Panc1 (cell line): Measurements from ENCODE around the gene GPHN. TPM values are rescaled to one million over a fixed set of nuclear protein-coding genes. Genes with fewer than 3 reads are reported as not detected.

ENCODE experiments used
- ATAC-seq: fragments of 200-7000 bp; cut with Tn5 transposase; 2 replicates; pipeline ENCODE4 v1.9.1; 2020; ENCODE audit warnings: mild to moderate bottlenecking, moderate library complexity
- BruUV-seq: library from RNA; stranded (reverse); fragments of 400-500 nt; replicated peaks from 2 replicates; lab custom pipeline; 2021; lab: Mats Ljungman, UMichigan
- CTCF ChIA-PET: fragments of 300-600 bp; sonication (Branson Sonifier 250); formaldehyde crosslinking; loops from one replicate; lab custom pipeline; 2022; ENCODE audit warnings: antibody characterized with exemption; lab: Charles Lee
- POLR2A ChIA-PET: fragments of 300-600 bp; sonication (Branson Sonifier 250); formaldehyde crosslinking; loops from one replicate; lab custom pipeline; 2022; ENCODE audit warnings: antibody characterized with exemption; lab: Charles Lee
- DNase-seq: peaks from one replicate; pipeline ENCODE4 v3.0.0-alpha.2; 2010; ENCODE audit warnings: low read depth, low spot score
- H3K27ac ChIP-seq: 2 replicates; pipeline ENCODE4 v1.5.1; 2011; ENCODE audit warnings: mild to moderate bottlenecking, low read length, inconsistent platforms
- H3K27me3 ChIP-seq: fragments of 200-500 bp; sonication (Bioruptor generic); 2 replicates; pipeline ENCODE4 v1.6.0; 2014; ENCODE audit warnings: low read length, inconsistent platforms; ENCODE audit not compliant: control insufficient read depth, insufficient read depth
- H3K36me3 ChIP-seq: fragments of 200-500 bp; sonication (Bioruptor generic); 2 replicates; pipeline ENCODE4 v1.5.1; 2014; ENCODE audit warnings: inconsistent platforms, mild to moderate bottlenecking, low read length, moderate library complexity; ENCODE audit not compliant: control insufficient read depth, insufficient read depth
- H3K4me1 ChIP-seq: 2 replicates; pipeline ENCODE4 v1.5.1; 2011; ENCODE audit warnings: inconsistent platforms, mild to moderate bottlenecking, low read length, moderate library complexity; ENCODE audit not compliant: control insufficient read depth, insufficient read depth
- H3K4me3 ChIP-seq, 2 experiments: 2 replicates each; pipeline ENCODE4 v1.5.1; 2011 to 2012; ENCODE audit warnings: low read depth in 2 of 2, low read length in 2 of 2, mild to moderate bottlenecking in 2 of 2, inconsistent platforms in 1 of 2, moderate library complexity in 1 of 2
- H3K9me3 ChIP-seq: fragments of 200-500 bp; sonication (Bioruptor generic); 2 replicates; pipeline ENCODE4 v1.5.1; 2014; ENCODE audit warnings: low read depth, mild to moderate bottlenecking, inconsistent platforms, low read length, moderate library complexity; ENCODE audit not compliant: control insufficient read depth, insufficient read depth
- POLR2AphosphoS5 ChIP-seq: IDR thresholded peaks from 2 replicates; pipeline ENCODE4 v1.6.1; 2012; ENCODE audit warnings: mild to moderate bottlenecking, low read depth, low read length, moderate library complexity
- SIN3A ChIP-seq: IDR thresholded peaks from 2 replicates; pipeline ENCODE4 v1.6.1; 2012; ENCODE audit warnings: low read depth, mild to moderate bottlenecking, low read length, moderate library complexity, borderline replicate concordance; ENCODE audit not compliant: insufficient read depth
- TCF7L2 ChIP-seq: IDR thresholded peaks from 2 replicates; pipeline ENCODE4 v1.6.1; 2011; ENCODE audit warnings: mild to moderate bottlenecking, low read depth, low read length, inconsistent platforms
- in situ Hi-C: cut with HindIII; loops from 2 replicates; pipeline ENCODE4 v1.10.0; 2016; ENCODE audit warnings: low sequenced_read_pairs, low pct_unique_long_range_greater_than_20kb
- intact Hi-C: fragments of 100-400 bp; cut with micrococcal nuclease; formaldehyde crosslinking; loops from one replicate; pipeline ENCODE4 v1.10.0; 2022; ENCODE audit not compliant: unreplicated experiment
- total RNA-seq: library from RNA; stranded (reverse); gene quantifications from one replicate; pipeline ENCODE4 v1.2.1, GENCODE V29; 2021; ENCODE audit not compliant: unreplicated experiment
- TF ChIP-seq, protein P1 (sequence below), 2 experiments: IDR thresholded peaks; 2 replicates each; pipeline ENCODE4 v1.6.1; 2011 to 2012; ENCODE audit warnings: low read depth in 2 of 2, control low read depth in 1 of 2, low read length in 1 of 2, mild to moderate bottlenecking in 1 of 2, moderate library complexity in 1 of 2; ENCODE audit not compliant: insufficient read depth in 1 of 2
- TF ChIP-seq, protein P2 (sequence below): fragments of 450-650 bp; IDR thresholded peaks from 2 replicates; pipeline ENCODE4 v1.5.1; 2017; ENCODE audit warnings: mild to moderate bottlenecking

GPHN gene
- total RNA-seq, 1 experiment from 2014 or later, result 26.6 TPM

DNA sequence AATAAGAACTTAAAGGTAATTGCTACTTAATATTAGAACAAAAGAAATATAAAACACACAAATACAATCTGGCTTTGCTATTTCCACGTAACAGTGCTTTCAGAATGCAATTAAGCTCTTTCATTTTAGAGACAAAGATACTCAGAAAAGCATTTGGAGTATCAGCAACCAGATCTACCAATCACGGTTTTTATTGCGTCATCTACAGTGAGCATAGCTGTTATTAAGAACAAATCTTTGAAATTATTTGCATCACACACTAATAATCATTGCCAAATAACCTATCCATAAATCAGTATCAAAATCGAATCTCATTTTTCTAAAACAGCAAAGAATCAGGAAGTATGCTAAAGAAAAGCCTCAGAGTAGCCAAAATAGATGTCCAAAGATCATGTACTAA lies 654.4 kb downstream of the GPHN start:
- no peaks in the 10 kb centered on the region for H3K9me3 ChIP-seq
- ATAC-seq (no peak), DNase-seq (no peak)
- ChIA-PET POLR2A (interaction anchor here (0.6 kb wide), 1 partner anchor 754 kb away, joined by 3 read pairs; no protein-coding TSS in a partner anchor), CTCF (no interaction called here)
- no peaks in the 10 kb centered on the region; the same call in 1 of the 2 replicates for H3K36me3 ChIP-seq
- H3K4me1 ChIP-seq, result peaks cover 16% of the 10 kb centered on the region
- no peak overlapping the region for H3K4me3 ChIP-seq
- TF ChIP-seq SIN3A (no peak), POLR2AphosphoS5 (no peak), TCF7L2 (no peak)
- TF ChIP-seq, protein P1, sequence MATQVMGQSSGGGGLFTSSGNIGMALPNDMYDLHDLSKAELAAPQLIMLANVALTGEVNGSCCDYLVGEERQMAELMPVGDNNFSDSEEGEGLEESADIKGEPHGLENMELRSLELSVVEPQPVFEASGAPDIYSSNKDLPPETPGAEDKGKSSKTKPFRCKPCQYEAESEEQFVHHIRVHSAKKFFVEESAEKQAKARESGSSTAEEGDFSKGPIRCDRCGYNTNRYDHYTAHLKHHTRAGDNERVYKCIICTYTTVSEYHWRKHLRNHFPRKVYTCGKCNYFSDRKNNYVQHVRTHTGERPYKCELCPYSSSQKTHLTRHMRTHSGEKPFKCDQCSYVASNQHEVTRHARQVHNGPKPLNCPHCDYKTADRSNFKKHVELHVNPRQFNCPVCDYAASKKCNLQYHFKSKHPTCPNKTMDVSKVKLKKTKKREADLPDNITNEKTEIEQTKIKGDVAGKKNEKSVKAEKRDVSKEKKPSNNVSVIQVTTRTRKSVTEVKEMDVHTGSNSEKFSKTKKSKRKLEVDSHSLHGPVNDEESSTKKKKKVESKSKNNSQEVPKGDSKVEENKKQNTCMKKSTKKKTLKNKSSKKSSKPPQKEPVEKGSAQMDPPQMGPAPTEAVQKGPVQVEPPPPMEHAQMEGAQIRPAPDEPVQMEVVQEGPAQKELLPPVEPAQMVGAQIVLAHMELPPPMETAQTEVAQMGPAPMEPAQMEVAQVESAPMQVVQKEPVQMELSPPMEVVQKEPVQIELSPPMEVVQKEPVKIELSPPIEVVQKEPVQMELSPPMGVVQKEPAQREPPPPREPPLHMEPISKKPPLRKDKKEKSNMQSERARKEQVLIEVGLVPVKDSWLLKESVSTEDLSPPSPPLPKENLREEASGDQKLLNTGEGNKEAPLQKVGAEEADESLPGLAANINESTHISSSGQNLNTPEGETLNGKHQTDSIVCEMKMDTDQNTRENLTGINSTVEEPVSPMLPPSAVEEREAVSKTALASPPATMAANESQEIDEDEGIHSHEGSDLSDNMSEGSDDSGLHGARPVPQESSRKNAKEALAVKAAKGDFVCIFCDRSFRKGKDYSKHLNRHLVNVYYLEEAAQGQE (IDR thresholded peaks at IDR 0.05; ENCODE audit: insufficient read depth in 1 of 2, low read depth in 2 of 2, low read length in 1 of 2), result no peak
- TF ChIP-seq, protein P2, sequence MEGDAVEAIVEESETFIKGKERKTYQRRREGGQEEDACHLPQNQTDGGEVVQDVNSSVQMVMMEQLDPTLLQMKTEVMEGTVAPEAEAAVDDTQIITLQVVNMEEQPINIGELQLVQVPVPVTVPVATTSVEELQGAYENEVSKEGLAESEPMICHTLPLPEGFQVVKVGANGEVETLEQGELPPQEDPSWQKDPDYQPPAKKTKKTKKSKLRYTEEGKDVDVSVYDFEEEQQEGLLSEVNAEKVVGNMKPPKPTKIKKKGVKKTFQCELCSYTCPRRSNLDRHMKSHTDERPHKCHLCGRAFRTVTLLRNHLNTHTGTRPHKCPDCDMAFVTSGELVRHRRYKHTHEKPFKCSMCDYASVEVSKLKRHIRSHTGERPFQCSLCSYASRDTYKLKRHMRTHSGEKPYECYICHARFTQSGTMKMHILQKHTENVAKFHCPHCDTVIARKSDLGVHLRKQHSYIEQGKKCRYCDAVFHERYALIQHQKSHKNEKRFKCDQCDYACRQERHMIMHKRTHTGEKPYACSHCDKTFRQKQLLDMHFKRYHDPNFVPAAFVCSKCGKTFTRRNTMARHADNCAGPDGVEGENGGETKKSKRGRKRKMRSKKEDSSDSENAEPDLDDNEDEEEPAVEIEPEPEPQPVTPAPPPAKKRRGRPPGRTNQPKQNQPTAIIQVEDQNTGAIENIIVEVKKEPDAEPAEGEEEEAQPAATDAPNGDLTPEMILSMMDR, result no peak
- intact Hi-C loops, result no loop called here
- H3K27me3 ChIP-seq, result no peaks in the 10 kb centered on the region
- H3K27ac ChIP-seq, result peak overlapping the region; percentile 29; the same call in 1 of the 2 replicates
- BruUV-seq, result no TSS peak
- in situ Hi-C loops, result no loop called here

DNA sequence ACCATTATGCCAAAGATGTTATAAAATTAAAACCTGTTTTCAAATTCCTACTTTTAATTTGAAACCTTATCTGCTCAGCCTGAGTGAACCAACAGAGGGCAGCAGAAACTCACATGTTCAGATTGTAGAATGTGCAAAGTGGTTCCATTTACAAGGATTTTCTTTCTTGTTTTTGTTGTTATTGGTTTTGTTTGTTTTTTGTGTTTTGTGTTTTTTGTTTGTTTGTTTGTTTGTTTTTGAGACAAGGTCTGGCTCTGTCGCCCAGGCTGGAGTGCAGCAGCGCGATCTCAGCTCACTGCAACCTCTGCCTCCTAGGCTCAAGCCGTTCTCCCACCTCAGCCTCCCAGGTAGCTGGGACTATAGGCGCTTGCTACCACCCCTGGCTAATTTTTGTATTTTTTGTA lies 658.5 kb downstream of the GPHN start:
- DNase-seq (peak; percentile 25), ATAC-seq (peak; percentile 84)
- no peaks in the 10 kb centered on the region for H3K27me3 ChIP-seq
- H3K36me3 ChIP-seq, result no peaks in the 10 kb centered on the region
- peaks cover 23% of the 10 kb centered on the region for H3K4me1 ChIP-seq
- in situ Hi-C loops, result no loop called here
- ChIA-PET POLR2A (no interaction called here), CTCF (interaction anchor here (0.9 to 1.2 kb wide), 4 partner anchors 72 to 654 kb away, joined by 3 to 4 read pairs (median 3); no protein-coding TSS in a partner anchor)
- H3K4me3 ChIP-seq, result no peak overlapping the region
- BruUV-seq, result no TSS peak
- H3K27ac ChIP-seq, result peak overlapping the region; percentile 86
- no peaks in the 10 kb centered on the region for H3K9me3 ChIP-seq
- intact Hi-C loops, result loop anchor here (1.0 to 5.0 kb wide), 2 partner anchors 66 to 120 kb away; no protein-coding TSS in a partner anchor
- TF ChIP-seq, protein P2, result peak; percentile 77
- no peak for TF ChIP-seq SIN3A
